NCI-H2196 treated with DMSO at 0.1 percent for 48 hours (cell line): ENCODE measurements around the gene CLCA4.
"Not testable (repeated sequence)": the region's sequence is repeated elsewhere in the genome, so short reads cannot be mapped to it uniquely, and the experiment has no call there.

Experiments used
- DNase-seq: peaks from one replicate; lab custom pipeline; 2025; ENCODE audit not compliant: unreplicated experiment; lab: John Stamatoyannopoulos, UW

CLCA4 gene, protein sequence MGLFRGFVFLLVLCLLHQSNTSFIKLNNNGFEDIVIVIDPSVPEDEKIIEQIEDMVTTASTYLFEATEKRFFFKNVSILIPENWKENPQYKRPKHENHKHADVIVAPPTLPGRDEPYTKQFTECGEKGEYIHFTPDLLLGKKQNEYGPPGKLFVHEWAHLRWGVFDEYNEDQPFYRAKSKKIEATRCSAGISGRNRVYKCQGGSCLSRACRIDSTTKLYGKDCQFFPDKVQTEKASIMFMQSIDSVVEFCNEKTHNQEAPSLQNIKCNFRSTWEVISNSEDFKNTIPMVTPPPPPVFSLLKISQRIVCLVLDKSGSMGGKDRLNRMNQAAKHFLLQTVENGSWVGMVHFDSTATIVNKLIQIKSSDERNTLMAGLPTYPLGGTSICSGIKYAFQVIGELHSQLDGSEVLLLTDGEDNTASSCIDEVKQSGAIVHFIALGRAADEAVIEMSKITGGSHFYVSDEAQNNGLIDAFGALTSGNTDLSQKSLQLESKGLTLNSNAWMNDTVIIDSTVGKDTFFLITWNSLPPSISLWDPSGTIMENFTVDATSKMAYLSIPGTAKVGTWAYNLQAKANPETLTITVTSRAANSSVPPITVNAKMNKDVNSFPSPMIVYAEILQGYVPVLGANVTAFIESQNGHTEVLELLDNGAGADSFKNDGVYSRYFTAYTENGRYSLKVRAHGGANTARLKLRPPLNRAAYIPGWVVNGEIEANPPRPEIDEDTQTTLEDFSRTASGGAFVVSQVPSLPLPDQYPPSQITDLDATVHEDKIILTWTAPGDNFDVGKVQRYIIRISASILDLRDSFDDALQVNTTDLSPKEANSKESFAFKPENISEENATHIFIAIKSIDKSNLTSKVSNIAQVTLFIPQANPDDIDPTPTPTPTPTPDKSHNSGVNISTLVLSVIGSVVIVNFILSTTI

DNA sequence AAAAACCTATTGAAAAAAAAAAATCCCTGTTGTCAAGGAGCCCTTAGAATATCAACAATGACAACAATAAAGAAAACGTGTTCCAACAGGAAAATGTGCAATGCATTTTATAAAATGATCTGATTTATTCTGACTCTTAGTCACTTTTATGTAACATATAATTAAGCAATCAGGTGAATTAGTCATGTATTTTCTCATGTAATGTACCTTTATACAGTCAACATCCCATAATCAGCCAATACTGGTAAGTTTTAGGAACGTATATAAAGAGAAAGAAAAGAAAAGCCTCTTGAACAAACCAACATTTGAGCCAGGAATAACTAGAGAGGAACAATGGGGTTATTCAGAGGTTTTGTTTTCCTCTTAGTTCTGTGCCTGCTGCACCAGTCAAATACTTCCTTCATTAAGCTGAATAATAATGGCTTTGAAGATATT lies at the start of gene CLCA4:
Gene CLCA4 (plus strand): TSS at position 292 of the 435 bp plus-strand sequence. CDS start 42 bp downstream, at position 334.
- no peak for DNase-seq

GRCh38 chr1:86498281-86498680 lies 48.6 kb upstream of the CLCA4 start:
- no peak for DNase-seq

GRCh38 chr1:86499987-86500593 lies 46.8 kb upstream of the CLCA4 start:
- peak; percentile 13 for DNase-seq

- no peak for DNase-seq
These were observed 46.2 kb upstream of the CLCA4 start for GRCh38 chr1:86500714-86501113.

DNA sequence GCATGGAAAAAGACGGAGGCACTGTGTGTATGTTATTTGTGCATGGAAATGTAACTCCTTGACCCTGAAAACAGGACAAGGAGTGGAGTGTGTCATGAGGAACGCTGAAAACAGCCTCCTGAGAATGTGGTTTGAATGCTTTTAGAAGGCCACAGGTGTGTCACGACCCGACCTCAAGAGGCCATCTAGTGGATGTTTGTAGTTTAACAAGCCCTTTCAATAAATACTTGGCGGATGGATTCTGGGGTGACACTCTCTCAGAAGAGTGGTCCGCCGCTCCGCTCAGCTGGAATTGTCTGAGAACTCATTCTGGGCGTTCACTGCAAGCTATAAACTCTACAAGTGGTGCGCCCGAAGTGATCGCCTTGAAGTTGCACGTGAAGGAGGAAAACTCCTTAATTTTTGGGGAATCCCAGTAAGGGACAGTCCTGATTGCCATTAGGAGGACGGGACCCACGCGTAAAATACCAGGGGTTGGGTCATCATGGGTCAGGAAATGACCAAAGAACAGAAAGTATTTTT lies 44.7 kb upstream of the CLCA4 start:
- not testable (repeated sequence) for DNase-seq

GRCh38 chr1:86502721-86503405 lies 44.0 kb upstream of the CLCA4 start:
- DNase-seq, result no peak

- no peak for DNase-seq
These were observed 43.3 kb upstream of the CLCA4 start for GRCh38 chr1:86503406-86504136.

DNA sequence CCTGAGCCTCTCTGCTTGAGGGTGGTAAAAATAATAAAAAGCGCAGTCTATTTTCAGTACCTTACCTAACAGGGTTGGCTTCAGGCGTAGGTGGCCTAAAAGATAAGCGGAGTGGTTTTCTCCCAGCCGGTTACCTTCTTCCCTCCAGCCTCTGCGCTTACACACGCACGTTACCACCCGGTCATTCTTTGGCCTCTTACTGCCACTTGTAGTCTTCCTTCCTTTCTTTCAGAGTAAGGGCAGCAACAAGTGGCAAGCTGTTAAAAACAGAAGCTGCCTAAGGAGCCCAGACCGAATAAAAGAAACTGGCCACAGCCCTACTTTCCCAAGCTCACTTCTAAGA lies 42.8 kb upstream of the CLCA4 start:
- no peak for DNase-seq

- DNase-seq, result no peak
These were observed 41.8 kb upstream of the CLCA4 start for GRCh38 chr1:86504895-86505563.

DNA sequence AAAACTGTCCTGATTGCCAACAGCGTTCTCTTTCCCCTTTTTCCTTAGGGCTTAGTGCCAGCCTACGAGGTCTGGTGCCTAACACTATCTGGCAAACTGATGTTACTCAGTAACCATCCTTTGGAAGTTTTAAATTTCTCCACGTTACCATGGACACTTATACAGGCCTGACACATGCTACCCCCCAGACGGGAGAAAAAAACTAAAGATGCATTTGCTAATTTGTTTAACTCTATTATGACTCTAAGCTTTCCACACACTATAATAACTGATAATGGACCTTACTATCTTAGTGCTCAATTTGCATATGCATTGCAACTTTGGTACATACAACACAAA lies 41.3 kb upstream of the CLCA4 start:
- DNase-seq, result no peak

- no peak for DNase-seq
These were observed 38.8 kb upstream of the CLCA4 start for GRCh38 chr1:86507935-86508582.

GRCh38 chr1:86508583-86508969 lies 38.3 kb upstream of the CLCA4 start:
- no peak for DNase-seq

DNA sequence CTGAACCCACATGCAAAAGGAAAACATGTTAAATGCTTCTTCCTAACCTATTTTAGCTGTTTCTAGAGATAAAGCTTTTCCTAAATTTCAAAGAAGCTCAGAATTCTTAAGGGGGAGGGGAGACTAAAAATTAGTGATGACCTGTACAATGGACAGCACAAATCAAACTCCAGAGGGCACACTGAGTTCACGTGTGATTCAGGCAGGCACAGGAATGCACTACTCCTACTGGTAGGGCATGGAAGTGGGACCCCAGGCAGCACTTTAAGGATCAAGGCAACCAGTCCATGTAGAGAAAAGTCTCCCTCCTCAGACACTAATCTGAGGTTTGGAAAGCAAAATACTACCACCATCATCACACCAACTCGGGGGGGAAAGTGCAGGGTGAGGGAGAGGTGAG lies 31.3 kb upstream of the CLCA4 start:
- no peak for DNase-seq

GRCh38 chr1:86516335-86516734 lies 30.5 kb upstream of the CLCA4 start:
- DNase-seq, result no peak

GRCh38 chr1:86517336-86517735 lies 29.5 kb upstream of the CLCA4 start:
- no peak for DNase-seq

DNA sequence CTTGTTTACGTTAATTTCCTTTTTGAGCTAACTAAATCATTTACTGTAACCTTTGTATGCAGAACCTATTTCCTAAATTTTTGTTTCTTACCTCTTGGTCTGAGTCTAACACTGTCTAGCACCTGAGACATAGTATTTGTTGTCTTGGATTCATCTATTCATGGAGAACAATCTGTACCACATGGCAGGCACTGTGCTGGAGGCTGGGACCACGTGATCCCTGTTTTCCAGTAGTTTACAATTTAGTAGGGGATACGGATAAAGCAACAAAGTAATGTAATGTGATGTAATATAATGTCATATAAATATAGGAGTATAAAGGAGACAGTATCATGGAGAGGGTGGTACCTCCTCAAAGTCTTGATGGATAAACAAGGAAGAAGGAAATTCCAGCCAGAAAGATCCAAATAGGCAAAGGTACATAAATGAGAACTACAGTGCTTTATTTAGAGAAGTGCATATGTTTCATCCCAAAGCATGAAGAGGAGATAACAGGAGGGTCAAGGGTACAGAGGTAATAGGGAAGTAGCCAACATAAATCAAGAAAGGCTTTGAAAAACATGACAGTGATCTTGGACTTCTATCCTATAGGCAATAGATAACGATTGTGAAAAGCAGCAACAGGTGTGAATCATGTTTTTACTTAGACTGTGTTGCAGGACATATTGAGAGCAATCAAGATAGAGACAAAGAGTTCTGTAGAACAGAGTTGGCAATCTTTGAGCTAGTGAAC lies 25.9 kb upstream of the CLCA4 start:
- no peak for DNase-seq

DNA sequence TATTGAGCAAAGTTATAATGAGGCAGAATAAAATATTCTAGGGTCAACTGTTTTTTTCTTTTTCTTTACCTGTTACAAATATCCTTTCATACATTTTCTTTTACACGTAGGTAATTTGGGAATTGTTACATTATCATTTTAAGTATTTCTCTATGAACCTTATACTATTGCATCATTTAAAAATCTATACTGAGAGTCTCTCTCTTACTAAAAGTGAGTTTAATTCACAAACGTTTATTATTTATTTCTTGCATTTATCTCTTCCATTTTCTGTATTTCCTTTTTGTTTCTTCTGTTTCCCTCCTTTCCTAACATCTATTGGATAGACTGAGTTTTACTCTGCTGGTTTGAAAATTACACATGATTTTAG lies 25.4 kb upstream of the CLCA4 start:
- no peak for DNase-seq

- no peak for DNase-seq
These were observed 24.6 kb upstream of the CLCA4 start for GRCh38 chr1:86522240-86522639.
